HG03342 (cell line): Measurements from ENCODE around the gene VPS41.

Experiments
- ATAC-seq: cut with Tn5 transposase; IDR thresholded peaks from one replicate; pipeline ENCODE4 v1.9.1; 2021; ENCODE audit warnings: mild to moderate bottlenecking, moderate library complexity; ENCODE audit not compliant: unreplicated experiment

Gene VPS41

GRCh38 chr7:38743899-38744298 lies 165.1 kb downstream of the VPS41 start:
- ATAC-seq: no peak

GRCh38 chr7:38740041-38740440 lies 168.9 kb downstream of the VPS41 start:
- ATAC-seq: no peak

DNA sequence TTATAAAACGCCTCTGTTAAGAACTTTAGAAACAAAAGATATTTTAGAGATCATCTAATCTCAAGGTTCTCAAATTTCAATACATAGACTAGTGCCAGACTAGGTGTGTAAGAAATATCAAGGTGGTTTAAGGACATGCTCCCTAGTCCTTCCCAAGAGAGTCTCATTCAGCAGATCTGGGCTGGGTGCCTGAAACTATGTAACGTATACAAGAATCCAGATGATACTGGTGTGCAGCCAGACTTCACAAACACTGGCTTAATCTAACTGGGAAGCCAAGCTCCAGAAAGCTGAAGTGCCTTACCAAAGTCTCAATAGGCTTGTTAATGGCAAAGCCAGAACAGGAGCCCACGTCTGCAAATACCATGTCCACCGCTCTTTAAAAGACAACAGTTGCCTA lies 172.9 kb downstream of the VPS41 start:
- ATAC-seq: no peak

DNA sequence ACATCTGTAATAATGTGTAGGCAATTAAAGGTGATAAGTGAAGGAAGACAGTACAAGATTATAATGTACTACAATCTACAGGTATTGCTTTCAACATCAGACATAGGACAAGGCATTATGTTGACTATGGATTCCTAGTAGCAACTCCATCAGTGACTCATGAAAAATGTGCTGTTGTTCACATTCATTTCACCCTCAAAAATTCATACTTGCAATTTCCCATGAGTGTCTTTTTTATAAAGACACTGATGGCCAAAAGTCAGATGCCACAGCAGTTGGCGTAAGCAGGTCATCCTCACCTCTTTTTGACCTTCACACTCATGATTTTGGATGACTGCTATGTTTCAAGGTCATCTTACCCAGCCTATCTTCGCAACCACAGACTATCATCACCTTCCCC lies 177.8 kb downstream of the VPS41 start:
- no peak for ATAC-seq

DNA sequence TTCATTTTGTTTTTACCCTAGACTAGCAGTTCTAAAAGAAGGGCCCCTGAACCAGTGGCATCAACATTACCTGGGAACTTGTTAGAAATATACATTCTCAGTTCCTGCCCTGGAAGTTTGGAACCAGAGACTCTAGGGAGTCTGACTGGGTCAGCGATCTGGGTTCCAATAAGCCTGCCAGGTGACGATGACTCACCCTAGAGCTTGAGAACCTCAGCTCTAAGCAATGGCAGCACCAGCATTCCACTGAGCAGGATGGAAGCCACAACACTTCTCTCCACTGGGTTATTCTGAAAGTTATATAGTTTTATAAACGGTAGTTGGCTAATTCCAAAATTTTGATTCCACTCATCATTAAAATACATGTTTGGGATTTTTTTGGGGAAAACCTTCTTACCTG lies 180.8 kb downstream of the VPS41 start:
- no peak for ATAC-seq

- no peak for ATAC-seq
These were observed 181.6 kb downstream of the VPS41 start for GRCh38 chr7:38727184-38727940.

- no peak for ATAC-seq
These were observed 185.7 kb downstream of the VPS41 start for GRCh38 chr7:38723327-38723726.

GRCh38 chr7:38716397-38716796 lies 192.6 kb downstream of the VPS41 start:
- ATAC-seq: no peak

GRCh38 chr7:38709123-38709522 lies 199.9 kb downstream of the VPS41 start:
- ATAC-seq: no peak

- ATAC-seq: no peak
These were observed 204.2 kb downstream of the VPS41 start for GRCh38 chr7:38704751-38705150.

DNA sequence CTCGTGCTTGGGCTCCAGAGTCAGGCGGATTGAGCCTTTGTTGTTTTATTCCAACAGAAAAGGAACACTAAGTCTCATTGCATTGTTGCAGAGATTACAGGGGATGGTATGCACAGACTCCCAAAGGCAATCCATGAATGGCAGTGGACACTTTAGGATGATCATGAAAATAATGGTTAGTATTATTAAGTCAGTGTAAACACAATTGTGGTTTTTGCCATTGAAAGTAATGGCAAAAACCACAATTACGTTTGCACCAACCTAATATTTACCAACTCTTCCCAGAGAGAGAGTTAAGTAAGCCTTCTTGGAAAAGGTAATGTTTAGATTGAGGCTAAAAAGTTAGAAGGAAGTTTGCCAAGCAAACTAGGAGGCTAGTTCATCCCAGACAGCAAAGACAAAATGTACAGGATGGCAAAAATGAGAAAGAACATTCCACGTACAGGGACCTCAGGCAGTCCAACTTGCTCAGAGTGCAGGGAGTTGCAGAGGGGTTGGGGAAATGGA lies 204.9 kb downstream of the VPS41 start:
- ATAC-seq: no peak

- ATAC-seq: no peak
These were observed 205.9 kb downstream of the VPS41 start for GRCh38 chr7:38703093-38703492.

- no peak for ATAC-seq
These were observed 206.9 kb downstream of the VPS41 start for GRCh38 chr7:38702002-38702535.

DNA sequence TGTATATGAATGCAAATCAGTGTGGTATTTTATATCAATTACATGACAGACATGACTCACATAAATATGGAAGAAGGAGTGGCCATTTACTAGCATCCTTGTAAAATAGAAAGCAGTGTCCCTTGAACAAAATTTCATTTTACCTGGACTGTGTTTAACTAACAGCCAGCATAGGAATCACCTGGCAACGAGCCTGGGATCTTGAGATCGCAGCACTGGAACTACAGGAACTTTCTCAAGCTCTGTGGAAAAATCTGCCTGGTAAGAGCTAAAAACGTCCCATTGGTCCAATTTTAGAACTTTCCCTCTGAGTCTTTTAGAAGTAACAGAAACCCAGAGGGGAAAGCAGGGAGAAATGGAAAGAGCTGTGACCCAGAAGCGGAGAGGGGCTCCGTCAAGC lies 208.9 kb downstream of the VPS41 start:
- no peak for ATAC-seq

DNA sequence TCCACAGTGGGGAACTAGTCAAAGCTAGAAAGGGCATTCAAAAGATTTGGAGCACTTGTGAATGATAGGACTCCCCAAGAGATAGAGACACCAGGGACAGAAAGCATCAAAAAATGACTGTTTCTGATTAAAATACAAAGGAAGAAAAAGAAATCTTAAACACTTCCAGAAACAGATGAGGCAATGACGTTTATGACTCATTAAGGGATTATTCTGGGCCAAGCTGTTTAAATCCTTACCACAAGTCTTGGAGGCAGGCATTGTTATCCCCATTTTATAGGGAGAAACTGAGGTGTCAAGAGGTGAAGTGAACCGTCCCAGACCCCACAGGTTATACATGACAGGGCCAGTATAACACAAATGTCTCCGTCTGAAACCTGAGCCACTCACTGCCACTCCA lies 209.5 kb downstream of the VPS41 start:
- ATAC-seq: no peak

GRCh38 chr7:38694326-38694725 lies 214.7 kb downstream of the VPS41 start:
- ATAC-seq: no peak

DNA sequence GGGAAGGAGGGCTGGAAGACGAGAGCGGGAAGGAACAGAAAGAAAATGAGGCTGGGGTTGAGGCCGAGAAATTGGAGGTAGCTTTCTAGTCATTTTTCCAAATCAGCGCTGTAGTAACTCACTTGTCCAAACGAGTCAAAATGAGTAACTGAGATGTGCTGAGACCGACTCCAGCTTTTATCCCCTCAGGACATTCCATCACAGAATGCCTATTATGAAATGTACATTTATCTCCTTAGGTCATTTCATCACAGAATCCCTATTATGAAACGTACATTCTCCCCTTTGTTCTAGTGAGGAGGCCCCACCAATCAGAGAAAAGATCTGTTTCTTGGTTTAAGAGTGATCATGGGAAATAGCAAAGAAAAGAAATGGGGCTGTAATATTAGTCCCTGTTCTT lies 222.1 kb downstream of the VPS41 start:
- no peak for ATAC-seq

- no peak for ATAC-seq
These were observed 223.1 kb downstream of the VPS41 start for GRCh38 chr7:38685851-38686250.

GRCh38 chr7:38682606-38683005 lies 226.4 kb downstream of the VPS41 start:
- no peak for ATAC-seq

DNA sequence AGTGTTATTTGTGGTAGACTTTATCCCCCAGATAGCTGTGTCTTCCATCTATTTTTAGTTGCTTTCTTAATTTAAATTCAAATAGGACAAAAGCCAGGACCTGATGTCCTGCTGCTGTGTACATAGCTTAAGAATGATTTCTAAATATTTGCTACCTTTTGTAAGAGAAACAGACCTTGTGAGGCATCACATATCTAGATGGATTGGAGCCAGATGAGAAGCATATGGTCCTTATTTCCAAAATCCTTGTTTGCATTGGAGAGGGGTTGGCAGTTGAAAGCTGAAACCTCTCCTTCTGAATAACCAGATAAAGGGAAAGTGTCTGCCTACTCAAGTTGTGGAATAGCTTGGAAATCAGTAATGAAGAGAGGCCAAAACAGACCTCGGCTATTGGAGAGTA lies 227.1 kb downstream of the VPS41 start:
- no peak for ATAC-seq

GRCh38 chr7:38679419-38679818 lies 229.6 kb downstream of the VPS41 start:
- no peak for ATAC-seq

DNA sequence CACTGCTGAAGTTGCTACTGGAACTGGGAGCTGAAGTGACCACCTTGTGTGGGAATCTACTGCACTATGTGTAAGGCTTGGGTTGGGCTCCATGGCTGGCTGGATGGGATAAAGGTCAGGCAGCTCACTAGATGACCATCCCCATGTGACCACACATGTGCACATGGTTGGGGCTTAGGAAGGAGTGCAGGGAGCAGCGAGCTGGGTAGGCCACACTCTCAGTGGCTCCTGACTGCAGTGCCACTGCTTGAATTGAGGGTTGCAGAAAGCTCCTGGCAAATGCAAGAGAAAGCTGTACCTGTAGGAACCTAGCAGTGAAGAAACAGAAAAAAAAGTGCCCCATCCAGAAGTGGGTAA lies 230.3 kb downstream of the VPS41 start:
- no peak for ATAC-seq
